HUES6 (cell line): Measurements from ENCODE around the gene ESF1.
"Not testable (repeated sequence)": the region's sequence is repeated elsewhere in the genome, so short reads cannot be mapped to it uniquely, and the experiment has no call there.

ENCODE experiments used
- H3K27ac ChIP-seq: 2 replicates; pipeline ENCODE4 v1.7.0; 2013; ENCODE audit warnings: low read depth, mild to moderate bottlenecking, low read length, inconsistent platforms
- H3K27me3 ChIP-seq: 2 replicates; pipeline ENCODE4 v1.6.1; 2013; ENCODE audit warnings: low read length; ENCODE audit not compliant: control insufficient read depth, insufficient read depth
- H3K36me3 ChIP-seq: 2 replicates; pipeline ENCODE4 v1.6.1; 2013; ENCODE audit warnings: low read length; ENCODE audit not compliant: control insufficient read depth, insufficient read depth
- H3K4me1 ChIP-seq: 2 replicates; pipeline ENCODE4 v1.6.1; 2013; ENCODE audit warnings: low read length; ENCODE audit not compliant: control insufficient read depth, insufficient read depth
- H3K4me3 ChIP-seq: 2 replicates; pipeline ENCODE4 v1.5.1; 2013; ENCODE audit warnings: low read depth, low read length
- H3K9ac ChIP-seq: one replicate; pipeline ENCODE4 v1.6.1; 2013; ENCODE audit warnings: mild to moderate bottlenecking, low read length
- H3K9me3 ChIP-seq: 2 replicates; pipeline ENCODE4 v1.6.1; 2013; ENCODE audit warnings: low read depth, low read length; ENCODE audit not compliant: control insufficient read depth, insufficient read depth

Gene ESF1

DNA sequence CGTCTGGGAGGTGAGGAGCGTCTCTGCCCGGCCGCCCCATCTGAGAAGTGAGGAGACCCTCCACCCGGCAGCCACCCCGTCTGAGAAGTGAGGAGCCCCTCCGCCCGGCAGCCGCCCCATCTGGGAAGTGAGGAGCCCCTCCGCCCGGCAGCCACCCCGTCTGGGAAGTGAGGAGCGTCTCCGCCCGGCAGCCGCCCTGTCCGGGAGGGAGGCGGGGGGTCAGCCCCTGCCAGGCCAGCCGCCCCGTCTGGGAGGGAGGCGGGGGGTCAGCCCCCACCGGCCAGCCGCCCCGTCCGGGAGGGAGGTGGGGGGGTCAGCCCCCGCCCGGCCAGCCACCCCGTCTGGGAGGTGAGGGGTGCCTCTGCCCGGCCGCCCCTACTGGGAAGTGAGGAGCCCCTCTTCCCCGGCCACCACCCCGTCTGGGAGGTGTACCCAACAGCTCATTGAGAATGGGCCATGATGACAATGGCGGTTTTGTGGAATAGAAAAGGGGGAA, 24.2 kb downstream of the ESF1 start:
- H3K9ac ChIP-seq, H3K9me3 ChIP-seq, H3K4me3 ChIP-seq, H3K4me1 ChIP-seq, H3K27me3 ChIP-seq, H3K27ac ChIP-seq: not testable (repeated sequence)
- peaks cover 84% of the 10 kb centered on the region for H3K36me3 ChIP-seq

DNA sequence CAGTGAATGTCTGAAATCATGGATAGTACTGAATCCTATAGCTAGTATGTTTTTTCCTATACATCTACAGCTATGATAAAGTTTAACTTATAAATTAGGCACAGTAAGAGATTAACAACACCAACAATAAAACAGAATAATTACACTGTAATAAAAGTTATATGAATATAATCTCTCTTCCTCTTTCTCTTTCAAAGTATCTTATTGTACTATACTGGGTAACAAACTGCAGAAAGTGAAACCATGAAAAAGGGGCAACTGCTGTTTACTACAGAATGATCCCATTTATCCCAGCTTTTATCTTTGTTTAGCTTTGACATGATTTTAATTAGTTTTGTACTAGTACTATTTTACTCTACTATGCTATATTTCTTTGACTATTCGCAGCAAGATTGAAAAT, 25.8 kb downstream of the ESF1 start:
- H3K27me3 ChIP-seq = no peaks in the 10 kb centered on the region
- no peaks in the 10 kb centered on the region; the same call in 1 of the 2 replicates for H3K9me3 ChIP-seq
- no peaks in the 10 kb centered on the region for H3K4me1 ChIP-seq
- no peak overlapping the region for H3K9ac ChIP-seq
- H3K27ac ChIP-seq = no peak overlapping the region
- peaks cover 84% of the 10 kb centered on the region for H3K36me3 ChIP-seq
- H3K4me3 ChIP-seq = no peak overlapping the region

- Histone ChIP-seq H3K4me3 (no peak overlapping the region), H3K4me1 (no peaks in the 10 kb centered on the region), H3K9ac (no peak overlapping the region), H3K27ac (no peak overlapping the region), H3K27me3 (no peaks in the 10 kb centered on the region), H3K9me3 (no peaks in the 10 kb centered on the region; the same call in 1 of the 2 replicates), H3K36me3 (peaks cover 75% of the 10 kb centered on the region)
Observed at GRCh38 chr20:13756551-13756950, 28.2 kb downstream of the ESF1 start.

DNA sequence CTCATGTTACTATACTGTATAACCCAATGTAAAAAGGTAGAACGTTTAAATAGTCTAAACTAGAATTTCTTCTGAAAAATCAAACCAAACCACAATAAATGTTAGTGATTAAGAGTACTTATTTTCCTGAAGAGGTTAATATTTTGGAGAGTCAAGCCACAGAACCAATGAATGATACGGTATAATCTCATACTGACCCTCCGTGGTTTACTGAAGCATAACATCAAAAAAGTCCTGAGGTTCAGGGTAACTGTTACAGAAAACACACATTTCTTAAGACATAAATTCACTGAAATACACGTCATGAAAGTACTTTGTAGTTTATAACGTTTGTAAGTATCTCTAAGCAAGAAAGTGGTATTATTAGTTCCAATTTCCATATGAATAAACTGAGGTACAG, 28.9 kb downstream of the ESF1 start:
- Histone ChIP-seq H3K4me1 (no peaks in the 10 kb centered on the region), H3K27ac (no peak overlapping the region), H3K36me3 (peaks cover 73% of the 10 kb centered on the region), H3K27me3 (no peaks in the 10 kb centered on the region), H3K9ac (no peak overlapping the region), H3K9me3 (no peaks in the 10 kb centered on the region; the same call in 1 of the 2 replicates), H3K4me3 (no peak overlapping the region)

GRCh38 chr20:13753436-13754036, 31.2 kb downstream of the ESF1 start:
- Histone ChIP-seq H3K9me3 (no peaks in the 10 kb centered on the region), H3K36me3 (peaks cover 68% of the 10 kb centered on the region), H3K9ac (no peak overlapping the region), H3K27ac (no peak overlapping the region), H3K4me1 (no peaks in the 10 kb centered on the region), H3K27me3 (no peaks in the 10 kb centered on the region), H3K4me3 (no peak overlapping the region)

DNA sequence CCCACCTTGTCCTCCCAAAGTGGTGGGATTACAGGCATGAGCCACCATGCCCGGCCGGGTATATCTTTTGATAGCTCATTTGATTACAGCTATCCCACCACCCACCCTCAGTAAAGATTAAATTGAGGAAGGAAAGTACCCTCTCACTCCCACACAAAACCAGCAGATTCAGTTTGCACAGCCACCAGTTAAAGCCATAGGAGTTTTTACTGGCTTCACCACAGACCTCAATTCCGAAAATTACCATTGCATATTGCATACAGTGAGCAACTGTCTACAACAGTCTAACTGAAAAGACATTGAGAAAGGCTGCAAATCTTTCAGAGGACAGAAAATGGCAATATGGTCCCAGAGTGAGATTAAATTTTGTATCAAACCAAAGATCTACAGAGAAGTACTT, 34.9 kb downstream of the ESF1 start:
- Histone ChIP-seq H3K9ac (no peak overlapping the region), H3K9me3 (no peaks in the 10 kb centered on the region), H3K4me3 (no peak overlapping the region), H3K4me1 (no peaks in the 10 kb centered on the region), H3K27ac (no peak overlapping the region), H3K27me3 (no peaks in the 10 kb centered on the region), H3K36me3 (peaks cover 49% of the 10 kb centered on the region)

DNA sequence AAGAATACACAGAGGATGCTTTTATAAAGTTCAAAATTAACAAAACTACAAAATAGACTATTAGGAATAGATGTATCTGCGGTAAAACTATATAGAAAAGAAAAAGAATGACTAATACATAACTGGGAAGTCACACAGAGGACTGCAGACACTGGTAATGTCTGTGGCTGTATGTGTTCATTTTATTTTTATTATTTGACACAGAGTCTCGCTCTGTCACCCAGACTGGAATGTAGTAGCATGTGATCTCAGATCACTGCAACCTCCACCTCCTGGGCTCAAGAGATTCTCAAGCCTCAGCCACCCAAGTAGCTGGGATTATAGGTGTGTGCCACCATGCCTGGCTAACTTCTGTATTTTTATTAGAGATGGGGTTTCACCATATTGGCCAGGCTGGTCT, 38.9 kb downstream of the ESF1 start:
- Histone ChIP-seq H3K9ac (no peak overlapping the region), H3K4me3 (no peak overlapping the region), H3K4me1 (no peaks in the 10 kb centered on the region), H3K27me3 (no peaks in the 10 kb centered on the region), H3K9me3 (peaks cover 8% of the 10 kb centered on the region; the same call in 1 of the 2 replicates), H3K36me3 (peaks cover 65% of the 10 kb centered on the region), H3K27ac (no peak overlapping the region)

GRCh38 chr20:13744352-13744751, 40.4 kb downstream of the ESF1 start:
- Histone ChIP-seq H3K4me3 (no peak overlapping the region), H3K9ac (no peak overlapping the region), H3K9me3 (peaks cover 12% of the 10 kb centered on the region; the same call in 1 of the 2 replicates), H3K4me1 (no peaks in the 10 kb centered on the region), H3K27me3 (no peaks in the 10 kb centered on the region), H3K36me3 (peaks cover 65% of the 10 kb centered on the region), H3K27ac (no peak overlapping the region)

DNA sequence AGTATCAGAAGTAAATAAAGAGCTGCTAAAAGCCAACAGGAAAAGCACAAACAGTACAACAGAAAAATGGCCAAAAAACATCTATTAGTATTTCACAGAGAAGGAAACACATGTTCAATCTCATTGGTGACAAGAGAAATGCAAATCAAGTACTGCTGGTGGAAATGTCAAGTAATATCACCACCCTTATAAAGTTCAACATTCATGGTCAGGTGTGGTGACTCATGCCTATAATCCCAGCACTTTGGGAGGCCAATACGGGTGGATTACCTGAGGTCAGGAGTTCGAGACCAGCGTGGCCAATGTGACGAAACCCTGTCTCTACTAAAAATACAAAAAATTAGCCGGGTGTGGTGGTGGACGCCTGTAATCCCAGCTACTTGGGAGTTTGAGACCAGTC, 42.8 kb downstream of the ESF1 start:
- Histone ChIP-seq H3K9ac (no peak overlapping the region), H3K27ac (no peak overlapping the region), H3K4me1 (no peaks in the 10 kb centered on the region), H3K36me3 (peaks cover 62% of the 10 kb centered on the region), H3K9me3 (peaks cover 12% of the 10 kb centered on the region; the same call in 1 of the 2 replicates), H3K27me3 (no peaks in the 10 kb centered on the region), H3K4me3 (no peak overlapping the region)

- Histone ChIP-seq H3K9me3 (peaks cover 12% of the 10 kb centered on the region; the same call in 1 of the 2 replicates), H3K27me3 (no peaks in the 10 kb centered on the region), H3K27ac (no peak overlapping the region), H3K9ac (no peak overlapping the region), H3K36me3 (peaks cover 59% of the 10 kb centered on the region), H3K4me1 (no peaks in the 10 kb centered on the region), H3K4me3 (no peak overlapping the region)
Observed at GRCh38 chr20:13739731-13740649, 44.7 kb downstream of the ESF1 start.

- Histone ChIP-seq H3K36me3 (peaks cover 51% of the 10 kb centered on the region), H3K9me3 (peaks cover 12% of the 10 kb centered on the region; the same call in 1 of the 2 replicates)
- H3K27ac ChIP-seq, H3K27me3 ChIP-seq, H3K9ac ChIP-seq, H3K4me3 ChIP-seq, H3K4me1 ChIP-seq: not testable (repeated sequence)
Observed at GRCh38 chr20:13738187-13738586, 46.5 kb downstream of the ESF1 start.
